ENCODE measurements around the gene AACS.

GRCh38 chr12:125028106-125028505 is 37.1 kb upstream of the AACS start:
- TF ChIP-seq CTCF (IDR thresholded peaks at IDR 0.05) (no peak), POLR2A (IDR thresholded peaks at IDR 0.05) (no peak)
